ENCODE results near the gene UNC5A. TPM values are rescaled to one million over a fixed set of nuclear protein-coding genes. Genes with fewer than 3 reads are reported as not detected.

The UNC5A gene
- total and polyA plus RNA-seq, 4 donors = not detected

DNA sequence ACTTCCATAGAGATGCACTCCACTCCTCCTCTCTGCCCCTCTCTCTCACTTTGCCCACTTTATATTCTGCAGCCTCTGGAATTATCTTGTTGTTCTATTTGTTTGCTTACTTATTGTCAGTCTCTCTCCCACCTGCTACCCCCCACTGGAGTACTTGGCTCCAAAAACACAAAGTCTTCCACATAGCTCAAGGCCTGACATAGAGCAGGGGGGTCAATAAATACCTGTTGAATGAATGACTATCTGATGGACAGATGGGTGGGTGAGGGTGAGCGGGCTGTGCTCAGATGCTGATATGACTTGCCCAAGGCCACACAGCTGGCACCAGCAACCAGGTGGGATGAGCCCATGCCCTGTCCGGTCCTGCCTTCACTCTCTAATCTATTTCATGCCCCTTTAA is 13.4 kb upstream of the UNC5A start:
- intact Hi-C loops (cut with DNase I) = no loop called here
- Histone ChIP-seq H3K9me3 (ENCODE audit: control insufficient read depth, low read length) (no peaks in the 10 kb centered on the region), H3K36me3 (ENCODE audit: control insufficient read depth in 1 of 2, insufficient read depth in 2 of 2, low read length in 1 of 2) (no peaks in the 10 kb centered on the region), H3K27ac (ENCODE audit: low read depth in 1 of 2, low read length in 2 of 2) (no peak overlapping the region), H3K27me3 (ENCODE audit: control insufficient read depth in 1 of 2, insufficient read depth in 2 of 2, low read length in 1 of 2) (no peaks in the 10 kb centered on the region), H3K4me3 (ENCODE audit: low read length in 2 of 2) (no peak overlapping the region), H3K4me1 (ENCODE audit: control insufficient read depth in 1 of 2, insufficient read depth in 2 of 2, low read length in 2 of 2) (no peaks in the 10 kb centered on the region)
- WGBS, 2 donors = 83 to 88% methylated on average over 2 of the region's 2 CpGs
- ATAC-seq (ENCODE audit: low FRiP score) = no peak
- DNase-seq = no peak

DNA sequence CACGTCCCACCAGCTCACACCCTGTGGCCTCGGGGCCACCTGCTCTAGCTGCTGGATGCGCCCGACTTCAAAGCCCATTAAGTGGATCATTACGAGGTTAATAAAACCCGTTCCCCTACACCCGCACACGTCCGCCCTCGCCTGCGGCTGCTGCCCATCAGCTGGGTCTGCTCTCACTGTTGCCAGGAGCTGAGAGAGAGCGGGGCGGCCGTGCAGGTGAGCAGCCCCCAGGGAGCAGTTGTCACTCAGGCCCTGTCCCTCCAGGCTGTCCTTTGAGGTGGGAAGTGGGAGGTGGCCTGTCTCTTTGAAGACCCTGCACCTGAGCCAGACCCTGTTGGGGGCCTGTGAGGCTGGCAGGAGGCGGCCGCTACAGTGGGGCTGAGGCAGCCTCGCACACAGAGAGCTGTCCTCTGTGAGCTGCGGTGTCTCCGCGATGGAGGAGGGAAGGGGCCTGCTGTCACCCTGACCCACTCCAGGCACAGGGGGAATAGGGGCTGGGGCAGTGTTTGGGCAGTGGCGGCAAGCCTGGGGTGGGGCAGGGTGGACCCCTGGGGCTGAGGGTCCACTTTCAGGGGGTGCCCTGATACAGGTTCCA is 12.8 kb upstream of the UNC5A start:
- DNase-seq = no peak
- intact Hi-C loops (cut with DNase I) = no loop called here
- ATAC-seq (ENCODE audit: low FRiP score) = no peak
- no peak overlapping the region for H3K27ac ChIP-seq (ENCODE audit: low read depth in 1 of 2, low read length in 2 of 2)
- no peaks in the 10 kb centered on the region for H3K27me3 ChIP-seq (ENCODE audit: control insufficient read depth in 1 of 2, insufficient read depth in 2 of 2, low read length in 1 of 2)
- 42 to 51% methylated on average over 21 of the region's 21 CpGs for WGBS, 2 donors
- H3K36me3 ChIP-seq (ENCODE audit: control insufficient read depth in 1 of 2, insufficient read depth in 2 of 2, low read length in 1 of 2) = no peaks in the 10 kb centered on the region
- no peaks in the 10 kb centered on the region for H3K9me3 ChIP-seq (ENCODE audit: control insufficient read depth, low read length)
- H3K4me1 ChIP-seq (ENCODE audit: control insufficient read depth in 1 of 2, insufficient read depth in 2 of 2, low read length in 2 of 2) = no peaks in the 10 kb centered on the region
- no peak overlapping the region for H3K4me3 ChIP-seq (ENCODE audit: low read length in 2 of 2)

DNA sequence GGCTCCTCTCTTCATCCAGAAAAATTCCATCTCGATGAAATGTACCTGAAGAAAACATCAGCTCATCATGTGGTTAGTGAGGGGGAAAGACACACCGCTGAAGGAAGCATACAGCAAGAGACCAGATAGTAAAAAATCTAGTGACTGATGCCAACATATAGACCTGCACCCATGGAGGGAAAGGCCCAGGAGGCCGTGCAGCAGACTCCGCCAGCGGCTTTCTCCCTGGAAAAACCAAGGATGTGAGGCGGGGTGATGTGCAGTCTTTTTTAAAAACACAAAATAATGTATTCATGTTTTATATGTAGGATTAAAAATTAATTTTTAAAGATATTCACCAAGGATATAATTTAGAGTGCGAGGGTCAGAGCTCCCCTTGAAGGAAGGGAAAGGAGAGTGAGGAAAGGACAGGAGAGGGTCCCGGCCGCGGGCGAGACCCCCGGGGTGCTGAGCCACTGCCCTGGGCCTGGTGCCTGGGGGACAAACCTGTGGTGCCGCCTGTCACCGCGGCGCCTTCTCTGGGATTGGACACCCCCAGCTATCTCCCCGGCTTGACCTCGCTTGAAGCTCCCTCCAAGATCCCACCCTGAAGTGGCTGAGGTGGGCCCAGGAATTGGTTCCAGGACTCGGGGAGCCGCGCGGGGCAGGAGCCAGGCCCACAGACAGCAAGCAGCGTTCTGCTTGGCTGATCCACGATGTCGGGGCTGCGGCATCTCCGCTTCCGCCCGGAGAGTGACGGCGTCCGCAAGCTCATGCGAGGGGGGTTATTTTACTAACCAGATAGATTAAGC is 12.1 kb upstream of the UNC5A start:
- Histone ChIP-seq H3K4me1 (ENCODE audit: control insufficient read depth in 1 of 2, insufficient read depth in 2 of 2, low read length in 2 of 2) (no peaks in the 10 kb centered on the region), H3K27me3 (ENCODE audit: control insufficient read depth in 1 of 2, insufficient read depth in 2 of 2, low read length in 1 of 2) (no peaks in the 10 kb centered on the region), H3K4me3 (ENCODE audit: low read length in 2 of 2) (no peak overlapping the region), H3K36me3 (ENCODE audit: control insufficient read depth in 1 of 2, insufficient read depth in 2 of 2, low read length in 1 of 2) (no peaks in the 10 kb centered on the region), H3K9me3 (ENCODE audit: control insufficient read depth, low read length) (no peaks in the 10 kb centered on the region), H3K27ac (ENCODE audit: low read depth in 1 of 2, low read length in 2 of 2) (no peak overlapping the region)
- DNase-seq (no peak), ATAC-seq (ENCODE audit: low FRiP score) (no peak)
- intact Hi-C loops (cut with DNase I) = no loop called here
- WGBS, 2 donors = 84% methylated on average over 33 of the region's 33 CpGs

DNA sequence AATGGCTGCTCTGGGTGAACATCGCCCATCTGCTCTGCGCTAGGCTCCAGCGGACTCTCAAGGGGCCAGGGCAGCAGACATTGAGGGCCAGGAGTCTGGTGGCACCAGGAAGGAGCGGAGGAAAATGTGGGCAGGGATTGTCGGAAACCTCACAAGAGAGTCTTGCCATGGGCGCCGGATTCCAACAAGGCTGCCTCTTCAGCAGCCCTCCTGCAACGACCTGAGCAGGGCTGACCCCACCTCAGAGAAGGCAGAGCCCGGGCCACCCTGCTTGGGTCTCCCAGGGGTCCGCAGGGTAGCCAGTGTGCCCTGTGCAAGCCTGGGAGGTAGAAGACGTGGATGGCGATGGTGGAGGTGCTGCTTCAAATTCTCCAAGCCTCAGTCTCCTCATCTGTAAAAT is 11.4 kb upstream of the UNC5A start:
- Histone ChIP-seq H3K27me3 (ENCODE audit: control insufficient read depth in 1 of 2, insufficient read depth in 2 of 2, low read length in 1 of 2) (no peaks in the 10 kb centered on the region), H3K36me3 (ENCODE audit: control insufficient read depth in 1 of 2, insufficient read depth in 2 of 2, low read length in 1 of 2) (no peaks in the 10 kb centered on the region), H3K4me3 (ENCODE audit: low read length in 2 of 2) (no peak overlapping the region), H3K27ac (ENCODE audit: low read depth in 1 of 2, low read length in 2 of 2) (no peak overlapping the region), H3K9me3 (ENCODE audit: control insufficient read depth, low read length) (no peaks in the 10 kb centered on the region), H3K4me1 (ENCODE audit: control insufficient read depth in 1 of 2, insufficient read depth in 2 of 2, low read length in 2 of 2) (no peaks in the 10 kb centered on the region)
- ATAC-seq (ENCODE audit: low FRiP score) = no peak
- WGBS, 2 donors = 80 to 85% methylated on average over 12 of the region's 12 CpGs
- DNase-seq = no peak
- intact Hi-C loops (cut with DNase I) = no loop called here

DNA sequence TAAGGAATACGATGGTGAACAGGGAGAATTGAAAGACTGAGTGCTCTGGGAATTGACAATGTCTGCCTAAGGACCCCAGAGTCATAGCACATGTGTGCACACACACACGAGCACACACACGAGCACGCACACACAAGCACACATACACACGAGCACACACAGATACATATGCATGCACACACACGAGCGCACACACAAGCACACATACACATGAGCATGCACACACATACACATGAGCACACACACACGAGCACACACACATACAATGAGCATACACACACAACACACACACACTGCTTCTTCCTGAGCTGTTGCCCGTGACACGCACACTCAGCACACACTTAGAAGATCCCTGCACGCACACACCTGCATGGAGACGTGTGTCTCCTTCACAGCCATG is 10.9 kb upstream of the UNC5A start:
- Histone ChIP-seq H3K27me3 (ENCODE audit: control insufficient read depth in 1 of 2, insufficient read depth in 2 of 2, low read length in 1 of 2) (no peaks in the 10 kb centered on the region), H3K9me3 (ENCODE audit: control insufficient read depth, low read length) (no peaks in the 10 kb centered on the region), H3K27ac (ENCODE audit: low read depth in 1 of 2, low read length in 2 of 2) (no peak overlapping the region), H3K4me3 (ENCODE audit: low read length in 2 of 2) (no peak overlapping the region), H3K4me1 (ENCODE audit: control insufficient read depth in 1 of 2, insufficient read depth in 2 of 2, low read length in 2 of 2) (no peaks in the 10 kb centered on the region), H3K36me3 (ENCODE audit: control insufficient read depth in 1 of 2, insufficient read depth in 2 of 2, low read length in 1 of 2) (no peaks in the 10 kb centered on the region)
- intact Hi-C loops (cut with DNase I) = no loop called here
- ATAC-seq (ENCODE audit: low FRiP score) (no peak), DNase-seq (no peak)
- WGBS, 2 donors = 86% methylated on average over 12 of the region's 12 CpGs

DNA sequence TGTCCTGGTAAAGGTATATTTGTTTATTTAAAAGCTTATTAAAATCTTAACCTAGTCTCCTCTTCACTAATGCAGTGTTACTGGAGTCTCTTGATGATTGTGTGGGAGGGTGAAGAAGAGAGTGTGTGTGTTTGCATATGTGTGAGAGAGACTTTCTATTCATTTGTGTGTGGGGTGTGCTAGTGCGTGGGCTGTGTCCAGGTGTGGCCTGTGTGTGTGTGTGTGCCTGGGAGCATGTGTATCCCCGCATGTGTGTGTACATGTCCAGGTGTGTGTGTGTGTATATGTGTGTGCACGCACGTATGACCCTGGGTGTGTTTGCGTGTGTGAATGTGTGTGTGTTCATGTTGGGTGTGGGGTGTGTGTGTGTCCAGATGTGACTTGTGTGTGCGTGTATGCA is 10.3 kb upstream of the UNC5A start:
- intact Hi-C loops (cut with DNase I) = no loop called here

DNA sequence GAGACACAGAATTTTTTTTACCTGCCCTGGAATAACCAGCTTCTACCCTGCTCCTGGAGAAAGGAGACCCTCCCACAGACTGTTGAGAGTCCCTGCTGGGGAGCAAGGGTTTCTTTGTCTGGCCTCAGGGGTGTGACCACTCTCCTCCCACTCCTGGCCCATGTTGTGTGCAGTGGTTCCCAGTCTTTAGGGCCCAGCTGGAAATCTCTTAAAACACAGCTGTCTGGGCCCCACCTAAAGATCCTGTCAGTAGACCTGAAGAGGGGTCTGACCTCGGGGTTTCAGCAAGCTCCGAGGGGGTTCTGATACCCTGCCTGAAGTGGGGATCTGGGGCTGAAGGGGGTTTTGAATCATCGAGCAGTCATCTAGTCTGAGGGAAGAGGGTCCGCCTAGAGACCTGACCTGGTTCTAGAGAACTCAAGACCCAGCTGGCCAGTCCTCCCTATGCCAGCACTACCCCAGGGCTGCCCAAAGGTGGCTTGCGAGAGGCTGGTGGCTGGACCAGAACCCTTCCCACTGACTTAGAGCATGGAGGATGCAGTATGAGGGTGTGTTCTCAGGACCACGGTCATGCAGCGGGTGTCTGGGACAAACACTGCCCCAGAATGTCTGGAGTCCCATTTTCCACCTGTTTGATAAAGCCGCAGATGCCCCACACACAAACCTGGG is 8.1 kb upstream of the UNC5A start:
- Histone ChIP-seq H3K36me3 (ENCODE audit: control insufficient read depth in 1 of 2, insufficient read depth in 2 of 2, low read length in 1 of 2) (no peaks in the 10 kb centered on the region), H3K27me3 (ENCODE audit: control insufficient read depth in 1 of 2, insufficient read depth in 2 of 2, low read length in 1 of 2) (no peaks in the 10 kb centered on the region), H3K4me1 (ENCODE audit: control insufficient read depth in 1 of 2, insufficient read depth in 2 of 2, low read length in 2 of 2) (no peaks in the 10 kb centered on the region), H3K4me3 (ENCODE audit: low read length in 2 of 2) (no peak overlapping the region), H3K27ac (ENCODE audit: low read depth in 1 of 2, low read length in 2 of 2) (no peak overlapping the region), H3K9me3 (ENCODE audit: control insufficient read depth, low read length) (peaks cover 2% of the 10 kb centered on the region)
- ATAC-seq (ENCODE audit: low FRiP score) (no peak), DNase-seq (no peak)
- intact Hi-C loops (cut with DNase I) = no loop called here
- 84 to 87% methylated on average over 8 of the region's 8 CpGs for WGBS, 2 donors

More for the DNA sequence above, 10.3 kb upstream of the UNC5A start:
- Histone ChIP-seq H3K36me3 (ENCODE audit: control insufficient read depth in 1 of 2, insufficient read depth in 2 of 2, low read length in 1 of 2) (no peaks in the 10 kb centered on the region), H3K27me3 (ENCODE audit: control insufficient read depth in 1 of 2, insufficient read depth in 2 of 2, low read length in 1 of 2) (no peaks in the 10 kb centered on the region), H3K27ac (ENCODE audit: low read depth in 1 of 2, low read length in 2 of 2) (no peak overlapping the region), H3K4me3 (ENCODE audit: low read length in 2 of 2) (no peak overlapping the region), H3K9me3 (ENCODE audit: control insufficient read depth, low read length) (no peaks in the 10 kb centered on the region), H3K4me1 (ENCODE audit: control insufficient read depth in 1 of 2, insufficient read depth in 2 of 2, low read length in 2 of 2) (no peaks in the 10 kb centered on the region)
- DNase-seq = no peak
- 92 to 95% methylated on average over 6 of the region's 6 CpGs for WGBS, 2 donors
- no peak for ATAC-seq (ENCODE audit: low FRiP score)

DNA sequence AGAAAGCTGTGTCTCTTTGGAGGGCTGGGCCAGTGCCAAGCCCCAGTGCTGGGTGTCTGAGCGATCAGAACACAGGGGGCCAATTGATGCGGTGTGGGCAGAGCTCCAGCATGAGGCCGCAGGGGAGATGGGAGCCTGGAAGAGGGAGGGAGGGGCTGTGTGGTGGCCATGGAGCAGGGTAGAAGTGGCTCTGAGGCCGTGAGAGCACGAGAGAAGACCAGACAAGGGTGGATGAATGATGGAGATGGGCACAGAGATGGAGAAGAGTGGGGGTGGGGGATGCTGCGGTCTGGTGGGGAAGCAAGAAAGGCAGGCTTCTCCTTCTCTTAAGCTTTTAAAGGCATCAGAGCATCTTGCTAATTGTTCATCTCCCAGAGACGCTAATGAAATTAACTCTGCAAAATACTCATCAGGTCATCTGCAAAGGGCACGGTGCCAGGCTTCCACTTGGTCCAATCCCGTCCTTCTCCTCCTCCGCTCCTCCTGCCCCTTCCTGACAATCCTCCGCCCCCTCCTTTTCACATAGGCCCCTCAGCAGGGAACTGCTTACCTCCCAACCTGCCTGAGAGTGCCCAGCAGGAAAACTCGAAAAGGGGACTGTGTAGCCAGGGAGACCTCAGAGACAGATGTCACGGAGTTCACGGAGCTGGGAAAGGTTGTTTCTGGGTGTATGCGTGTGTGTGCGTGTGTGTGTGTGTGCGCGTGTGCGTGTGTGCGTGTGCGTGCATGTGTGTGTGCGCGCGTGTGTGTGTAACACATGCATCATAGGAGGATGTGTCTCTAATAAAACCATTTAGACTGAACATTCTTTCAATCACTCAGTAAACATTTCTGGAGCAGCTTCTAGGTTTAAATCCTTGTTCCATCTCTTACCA is 7.1 kb upstream of the UNC5A start:
- no peak overlapping the region for H3K27ac ChIP-seq (ENCODE audit: low read depth in 1 of 2, low read length in 2 of 2)
- H3K36me3 ChIP-seq (ENCODE audit: control insufficient read depth in 1 of 2, insufficient read depth in 2 of 2, low read length in 1 of 2) = no peaks in the 10 kb centered on the region
- no peak for ATAC-seq (ENCODE audit: low FRiP score)
- no peaks in the 10 kb centered on the region for H3K27me3 ChIP-seq (ENCODE audit: control insufficient read depth in 1 of 2, insufficient read depth in 2 of 2, low read length in 1 of 2)
- no peaks in the 10 kb centered on the region for H3K4me1 ChIP-seq (ENCODE audit: control insufficient read depth in 1 of 2, insufficient read depth in 2 of 2, low read length in 2 of 2)
- no peak overlapping the region for H3K4me3 ChIP-seq (ENCODE audit: low read length in 2 of 2)
- intact Hi-C loops (cut with DNase I) = no loop called here
- H3K9me3 ChIP-seq (ENCODE audit: control insufficient read depth, low read length) = peaks cover 2% of the 10 kb centered on the region
- no peak for DNase-seq
- 57 to 63% methylated on average over 24 of the region's 24 CpGs for WGBS, 2 donors

Measured in aorta (tissue), 5 donors.